ENCODE data around the gene CCDC185.

Gene CCDC185

GRCh38 chr1:223393275-223394214 is at the start of gene CCDC185:
Gene CCDC185 (plus strand): TSS chr1:223393415. CDS start chr1:223393476, 61 bp downstream.
- no peak for DNase-seq (ENCODE audit: low read depth)

- DNase-seq (ENCODE audit: low read depth) = no peak
Observed at GRCh38 chr1:223343692-223344091, 49.5 kb upstream of the CCDC185 start.

- no peak for DNase-seq (ENCODE audit: low read depth)
Observed at GRCh38 chr1:223344491-223344890, 48.7 kb upstream of the CCDC185 start.

DNA sequence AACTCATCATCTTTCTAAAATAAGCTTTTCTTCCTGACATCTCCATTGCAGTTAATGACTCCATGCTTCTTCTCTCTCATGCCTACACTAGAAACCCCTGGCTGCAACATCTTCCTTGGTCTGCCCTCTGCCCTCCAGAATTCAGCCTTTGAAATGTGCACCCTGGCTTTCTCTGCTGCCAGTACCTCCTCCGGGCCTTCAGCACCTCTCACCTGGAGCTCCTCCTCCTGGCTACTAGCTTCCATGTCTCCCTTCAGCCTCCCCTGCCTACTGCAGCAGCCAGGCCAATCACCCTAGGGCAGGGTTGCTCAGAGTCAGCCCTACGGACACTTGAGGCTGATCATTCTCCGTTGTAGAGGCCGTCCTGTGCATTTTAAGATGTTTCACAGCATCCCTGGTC is 47.5 kb upstream of the CCDC185 start:
- DNase-seq (ENCODE audit: low read depth) = no peak

- DNase-seq (ENCODE audit: low read depth) = no peak
Observed at GRCh38 chr1:223346311-223346710, 46.9 kb upstream of the CCDC185 start.

GRCh38 chr1:223347583-223347982 is 45.6 kb upstream of the CCDC185 start:
- no peak for DNase-seq (ENCODE audit: low read depth)

- no peak for DNase-seq (ENCODE audit: low read depth)
Observed at GRCh38 chr1:223348439-223348838, 44.8 kb upstream of the CCDC185 start.

GRCh38 chr1:223349241-223349640 is 44.0 kb upstream of the CCDC185 start:
- DNase-seq (ENCODE audit: low read depth) = no peak

DNA sequence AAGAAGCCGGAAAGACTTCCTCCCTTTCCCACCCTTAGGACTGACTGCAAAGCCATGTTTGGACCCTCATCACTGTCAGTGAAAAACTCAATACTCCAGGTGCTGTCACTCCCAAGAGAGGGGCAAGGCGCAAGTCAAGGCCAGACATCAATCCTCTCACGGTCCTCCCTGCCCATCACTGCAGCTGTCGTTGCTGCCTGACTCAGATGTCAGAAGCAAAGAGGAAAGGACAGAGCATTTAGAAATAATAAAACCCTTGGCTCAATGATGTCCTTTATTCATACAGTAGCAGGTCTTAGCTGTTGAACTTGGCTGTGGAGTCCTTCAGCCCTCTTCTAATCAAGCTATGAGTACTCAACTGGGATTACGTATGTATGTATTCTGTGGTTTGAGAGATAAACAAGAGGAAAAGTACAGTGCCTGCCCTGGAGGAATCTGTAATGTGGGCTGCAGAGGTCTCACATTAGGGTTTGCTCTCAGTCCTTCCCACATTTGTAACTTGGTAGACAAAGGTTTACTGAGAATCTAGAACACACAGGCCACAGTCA is 42.8 kb upstream of the CCDC185 start:
- no peak for DNase-seq (ENCODE audit: low read depth)

- no peak for DNase-seq (ENCODE audit: low read depth)
Observed at GRCh38 chr1:223352944-223353343, 40.3 kb upstream of the CCDC185 start.

GRCh38 chr1:223353939-223354338 is 39.3 kb upstream of the CCDC185 start:
- DNase-seq (ENCODE audit: low read depth) = no peak

DNA sequence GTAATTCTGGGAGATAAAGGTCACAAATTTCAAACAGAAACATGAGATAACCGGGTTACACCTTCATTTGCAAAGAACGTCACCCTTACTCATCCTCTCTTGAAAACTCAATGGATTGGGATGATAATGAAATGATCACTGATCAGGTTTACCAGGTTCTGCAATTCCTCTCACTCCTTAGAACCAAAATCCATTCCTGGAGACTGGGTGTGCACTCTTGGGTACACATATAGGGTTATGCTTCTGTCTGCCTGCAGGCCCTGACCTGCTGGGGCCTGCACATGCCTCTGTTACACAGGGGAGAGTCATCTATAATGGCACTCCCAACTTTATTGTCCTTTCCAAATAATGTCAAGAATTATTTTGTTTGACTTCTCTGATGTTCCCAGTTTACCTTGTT is 37.5 kb upstream of the CCDC185 start:
- no peak for DNase-seq (ENCODE audit: low read depth)

DNA sequence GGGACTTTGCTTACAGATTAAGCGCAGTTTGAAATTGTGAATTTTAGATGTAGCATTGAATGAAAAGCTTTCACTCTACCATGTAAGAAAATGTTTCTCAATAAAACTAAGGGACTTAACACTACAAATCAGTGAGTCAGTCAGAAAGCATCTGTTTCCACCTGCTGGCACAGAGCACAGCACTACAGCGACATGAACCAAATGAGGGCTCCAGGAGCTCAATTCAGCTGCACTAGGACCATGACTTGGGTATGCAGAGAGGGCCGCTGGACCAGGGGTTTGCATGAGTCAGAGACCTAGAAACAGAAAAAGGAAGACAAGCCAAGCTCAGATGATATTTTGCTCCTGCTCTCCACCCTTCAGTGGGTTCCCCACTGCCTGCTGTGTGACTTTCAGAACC is 34.4 kb upstream of the CCDC185 start:
- no peak for DNase-seq (ENCODE audit: low read depth)

- no peak for DNase-seq (ENCODE audit: low read depth)
Observed at GRCh38 chr1:223363057-223363855, 30.0 kb upstream of the CCDC185 start.

GRCh38 chr1:223363856-223364684 is 29.1 kb upstream of the CCDC185 start, which contains the start of gene SUSD4:
Gene SUSD4 (minus strand): TSS chr1:223364176. CDS start chr1:223363425, 751 bp downstream.
- peak; percentile 62 for DNase-seq (ENCODE audit: low read depth)

DNA sequence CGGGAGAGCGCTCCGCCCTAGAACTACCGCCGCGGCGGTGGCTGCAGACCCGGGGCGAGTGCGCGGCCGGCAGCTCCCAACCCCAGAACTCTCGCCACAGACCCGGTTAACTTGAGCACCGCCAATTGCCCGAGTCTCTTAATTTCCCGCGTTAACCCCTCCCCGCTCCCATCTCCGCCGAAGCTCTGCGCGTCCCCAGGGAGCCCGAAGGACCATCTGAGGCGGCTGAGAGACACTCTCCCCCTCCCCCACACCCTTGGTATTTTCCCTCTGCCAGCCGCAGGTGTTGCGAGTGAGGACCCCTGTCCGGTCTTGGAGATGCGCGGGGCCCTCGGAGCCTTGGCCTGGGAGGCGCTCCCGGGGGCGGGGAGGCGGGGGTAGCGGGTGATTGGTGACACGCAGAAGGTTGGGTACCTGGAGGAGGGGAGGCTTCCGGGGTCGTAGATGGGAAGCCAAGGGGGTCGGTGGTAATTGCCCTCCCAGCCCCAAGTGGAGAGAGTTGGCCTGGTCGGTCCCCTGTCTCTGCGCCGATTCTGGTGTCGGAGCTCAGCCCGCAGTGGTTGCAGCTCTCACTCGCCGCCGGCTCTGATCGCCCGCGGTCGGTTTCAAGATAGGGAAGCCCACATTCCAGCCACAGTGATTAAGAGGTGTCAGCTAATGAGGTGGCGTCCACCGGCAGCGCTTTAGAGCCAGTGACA is 28.4 kb upstream of the CCDC185 start:
- no peak for DNase-seq (ENCODE audit: low read depth)

GRCh38 chr1:223374064-223374610 is 19.1 kb upstream of the CCDC185 start:
- DNase-seq (ENCODE audit: low read depth) = no peak

DNA sequence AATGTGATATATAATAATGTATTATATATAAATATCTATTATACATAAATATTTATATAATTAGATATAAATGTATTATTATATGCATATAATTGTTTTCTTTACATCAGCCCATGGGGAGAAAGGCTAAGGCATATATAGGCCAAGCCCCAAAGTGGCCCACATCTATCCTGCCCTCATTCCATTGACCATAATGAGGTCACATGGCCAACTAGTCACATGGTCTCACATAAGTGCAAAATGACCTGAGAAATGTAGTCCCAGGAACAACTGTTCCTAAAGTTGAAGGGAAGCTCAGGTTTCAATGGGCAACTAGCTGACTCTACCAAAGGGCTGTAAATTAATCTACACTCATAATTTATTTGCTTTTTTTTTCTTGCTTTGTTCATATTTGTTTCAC is 14.5 kb upstream of the CCDC185 start:
- no peak for DNase-seq (ENCODE audit: low read depth)

- no peak for DNase-seq (ENCODE audit: low read depth)
Observed at GRCh38 chr1:223386013-223386412, 7.2 kb upstream of the CCDC185 start.

DNA sequence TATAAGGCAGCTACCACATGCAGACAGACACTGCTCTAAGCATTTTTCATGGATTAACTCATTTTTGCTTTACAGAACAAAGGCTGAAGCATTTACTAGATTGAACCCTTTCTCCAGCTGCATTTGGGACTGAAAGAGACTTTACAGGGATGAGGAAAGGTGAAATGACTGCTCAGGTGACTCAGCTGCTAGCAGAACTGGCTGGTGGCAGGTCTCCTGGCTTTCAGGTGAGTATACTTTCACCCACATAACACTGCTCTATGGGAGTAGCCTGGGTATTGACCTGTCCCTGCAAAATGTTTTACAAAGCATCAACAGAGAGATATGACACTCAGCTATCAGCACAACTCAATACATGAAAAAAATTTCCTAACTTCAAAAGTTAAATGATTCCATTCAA is 2.6 kb upstream of the CCDC185 start:
- no peak for DNase-seq (ENCODE audit: low read depth)

DNA sequence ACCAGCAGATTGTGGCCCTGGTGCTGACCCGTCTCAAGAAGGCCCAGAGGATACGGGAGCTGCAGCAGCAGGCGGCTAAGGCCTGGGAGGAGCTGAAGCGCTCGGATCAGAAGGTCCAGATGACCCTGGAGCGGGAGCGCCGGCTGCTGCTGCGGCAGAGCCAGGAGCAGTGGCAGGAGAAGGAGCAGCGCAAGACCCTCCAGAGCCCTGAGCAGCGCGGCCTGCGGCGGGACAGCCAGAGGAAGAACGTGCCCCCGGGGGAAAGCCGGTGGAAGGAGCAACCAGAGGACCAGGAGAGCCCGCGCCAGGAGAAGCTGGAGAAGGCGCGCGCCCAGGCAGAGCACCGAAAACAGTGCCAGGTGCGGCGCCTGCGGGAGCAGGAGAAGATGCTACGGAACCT is 1.0 kb downstream of the CCDC185 start:
- DNase-seq (ENCODE audit: low read depth) = no peak
